ACC112 (cell line): ENCODE data around the gene SP140.

ENCODE experiments used
- H2AFZ ChIP-seq: fragments of 200-600 bp; sonication (generic); one replicate; pipeline ENCODE4 v1.6.0; 2017; ENCODE audit warnings: antibody characterized with exemption, low read length; ENCODE audit not compliant: unreplicated experiment
- H3K27ac ChIP-seq: fragments of 200-600 bp; sonication (generic); 2 replicates; pipeline ENCODE4 v1.5.1; 2014; ENCODE audit warnings: low read depth, mild to moderate bottlenecking, antibody characterized with exemption, low read length, moderate library complexity
- H3K27me3 ChIP-seq: fragments of 200-600 bp; sonication (generic); 2 replicates; pipeline ENCODE4 v1.6.1; 2014; ENCODE audit warnings: mild to moderate bottlenecking, antibody characterized with exemption, low read length, moderate library complexity, mixed read lengths; ENCODE audit not compliant: insufficient read depth
- H3K36me3 ChIP-seq: fragments of 200-600 bp; sonication (generic); 2 replicates; pipeline ENCODE4 v1.6.1; 2016; ENCODE audit warnings: mild to moderate bottlenecking, antibody characterized with exemption, low read length, moderate library complexity, mixed read lengths; ENCODE audit not compliant: insufficient read depth
- H3K4me1 ChIP-seq: fragments of 200-600 bp; sonication (generic); one replicate; pipeline ENCODE4 v1.6.1; 2016; ENCODE audit warnings: low read length, mixed read lengths; ENCODE audit not compliant: insufficient read depth, unreplicated experiment, control insufficient read depth
- H3K4me3 ChIP-seq: fragments of 200-600 bp; sonication (generic); 2 replicates; pipeline ENCODE4 v1.5.1; 2014; ENCODE audit warnings: mild to moderate bottlenecking, low read depth, low read length
- H3K79me2 ChIP-seq: fragments of 200-600 bp; sonication (generic); one replicate; pipeline ENCODE4 v1.6.0; 2016; ENCODE audit warnings: low read length; ENCODE audit not compliant: control insufficient read depth, unreplicated experiment, insufficient read depth

Gene SP140

GRCh38 chr2:230226051-230226551 lies 565 bp downstream of the SP140 start:
- no peak overlapping the region for H2AFZ ChIP-seq
- H3K79me2 ChIP-seq, result no peaks in the 10 kb centered on the region
- no peak overlapping the region for H3K27ac ChIP-seq
- no peaks in the 10 kb centered on the region for H3K36me3 ChIP-seq
- peaks cover 11% of the 10 kb centered on the region for H3K4me1 ChIP-seq
- H3K4me3 ChIP-seq, result no peak overlapping the region
- no peaks in the 10 kb centered on the region for H3K27me3 ChIP-seq

GRCh38 chr2:230227216-230227615 lies 1.7 kb downstream of the SP140 start:
- Histone ChIP-seq H3K4me3 (no peak overlapping the region), H3K27ac (no peak overlapping the region), H3K36me3 (no peaks in the 10 kb centered on the region), H3K27me3 (no peaks in the 10 kb centered on the region), H3K79me2 (no peaks in the 10 kb centered on the region), H2AFZ (no peak overlapping the region), H3K4me1 (peaks cover 11% of the 10 kb centered on the region)

- H3K4me3 ChIP-seq, result no peak overlapping the region
- no peaks in the 10 kb centered on the region for H3K79me2 ChIP-seq
- H3K36me3 ChIP-seq, result no peaks in the 10 kb centered on the region
- H2AFZ ChIP-seq, result peak overlapping the region; percentile 37
- H3K4me1 ChIP-seq, result peaks cover 14% of the 10 kb centered on the region
- H3K27me3 ChIP-seq, result no peaks in the 10 kb centered on the region
- H3K27ac ChIP-seq, result peak overlapping the region; percentile 72
Measured at GRCh38 chr2:230230087-230230486, 4.6 kb downstream of the SP140 start.

- Histone ChIP-seq H3K4me1 (peaks cover 14% of the 10 kb centered on the region), H3K27ac (peak overlapping the region; percentile 72), H3K27me3 (no peaks in the 10 kb centered on the region), H3K79me2 (no peaks in the 10 kb centered on the region), H3K36me3 (no peaks in the 10 kb centered on the region), H2AFZ (peak overlapping the region; percentile 37), H3K4me3 (no peak overlapping the region)
Measured at GRCh38 chr2:230230496-230231200, 5.1 kb downstream of the SP140 start.

- no peaks in the 10 kb centered on the region for H3K27me3 ChIP-seq
Measured at GRCh38 chr2:230231251-230231650, 5.7 kb downstream of the SP140 start.

GRCh38 chr2:230234122-230234722 lies 8.7 kb downstream of the SP140 start:
- no peaks in the 10 kb centered on the region for H3K27me3 ChIP-seq
- H3K27ac ChIP-seq, result no peak overlapping the region
- H3K4me1 ChIP-seq, result peaks cover 14% of the 10 kb centered on the region
- H3K4me3 ChIP-seq, result no peak overlapping the region
- H2AFZ ChIP-seq, result peak overlapping the region; percentile 86
- no peaks in the 10 kb centered on the region for H3K79me2 ChIP-seq
- no peaks in the 10 kb centered on the region for H3K36me3 ChIP-seq

More at GRCh38 chr2:230231251-230231650, 5.7 kb downstream of the SP140 start:
- H3K27ac ChIP-seq, result no peak overlapping the region
- H3K4me3 ChIP-seq, result no peak overlapping the region
- H3K4me1 ChIP-seq, result peaks cover 14% of the 10 kb centered on the region
- no peaks in the 10 kb centered on the region for H3K79me2 ChIP-seq
- no peak overlapping the region for H2AFZ ChIP-seq
- no peaks in the 10 kb centered on the region for H3K36me3 ChIP-seq

- H2AFZ ChIP-seq, result peak overlapping the region; percentile 86
- no peaks in the 10 kb centered on the region for H3K36me3 ChIP-seq
- H3K4me1 ChIP-seq, result peaks cover 12% of the 10 kb centered on the region
- H3K27me3 ChIP-seq, result no peaks in the 10 kb centered on the region
- H3K79me2 ChIP-seq, result no peaks in the 10 kb centered on the region
- H3K4me3 ChIP-seq, result no peak overlapping the region
- no peak overlapping the region for H3K27ac ChIP-seq
Measured at GRCh38 chr2:230234845-230235244, 9.3 kb downstream of the SP140 start.

- Histone ChIP-seq H3K27me3 (peaks cover 68% of the 10 kb centered on the region), H3K4me3 (no peak overlapping the region), H3K36me3 (no peaks in the 10 kb centered on the region), H2AFZ (no peak overlapping the region), H3K79me2 (no peaks in the 10 kb centered on the region), H3K27ac (no peak overlapping the region), H3K4me1 (peaks cover 3% of the 10 kb centered on the region)
Measured at GRCh38 chr2:230244211-230244610, 18.7 kb downstream of the SP140 start.

GRCh38 chr2:230246206-230246605 lies 20.7 kb downstream of the SP140 start:
- no peak overlapping the region for H2AFZ ChIP-seq
- peaks cover 79% of the 10 kb centered on the region for H3K27me3 ChIP-seq
- H3K4me1 ChIP-seq, result peaks cover 3% of the 10 kb centered on the region
- H3K36me3 ChIP-seq, result no peaks in the 10 kb centered on the region
- H3K4me3 ChIP-seq, result no peak overlapping the region
- no peak overlapping the region for H3K27ac ChIP-seq
- no peaks in the 10 kb centered on the region for H3K79me2 ChIP-seq

GRCh38 chr2:230250231-230250630 lies 24.7 kb downstream of the SP140 start:
- H3K4me3 ChIP-seq, result no peak overlapping the region
- H3K4me1 ChIP-seq, result no peaks in the 10 kb centered on the region
- H3K27me3 ChIP-seq, result peaks cover 88% of the 10 kb centered on the region
- H3K79me2 ChIP-seq, result no peaks in the 10 kb centered on the region
- H3K27ac ChIP-seq, result no peak overlapping the region
- no peak overlapping the region for H2AFZ ChIP-seq
- no peaks in the 10 kb centered on the region for H3K36me3 ChIP-seq
